ENCODE results near the gene PSME2.

The PSME2 gene

GRCh38 chr14:24141097-24141880 is 5.1 kb downstream of the PSME2 start, which contains the start of gene EMC9:
Gene EMC9 (minus strand): TSS chr14:24141591. CDS start chr14:24141304, 287 bp downstream.
- H3K4me3 ChIP-seq (ENCODE audit: control insufficient read depth, low read depth, low read length) = peak within 1 kb of the TSS; percentile 99
- DNase-seq (ENCODE audit: low read depth) = peak; percentile 95
- TF ChIP-seq CTCF (IDR thresholded peaks at IDR 0.05; ENCODE audit: control insufficient read depth, insufficient read depth, low read depth, low read length, missing control alignments) = peak; percentile 43

- TF ChIP-seq CTCF (IDR thresholded peaks at IDR 0.05; ENCODE audit: control insufficient read depth, insufficient read depth, low read depth, low read length, missing control alignments) = no peak
- no peak for DNase-seq (ENCODE audit: low read depth)
- H3K4me3 ChIP-seq (ENCODE audit: control insufficient read depth, low read depth, low read length) = peak overlapping the region; percentile 9
Observed at GRCh38 chr14:24139272-24139934, 7.0 kb downstream of the PSME2 start.

- no peak for DNase-seq (ENCODE audit: low read depth)
- no peak for TF ChIP-seq CTCF (IDR thresholded peaks at IDR 0.05; ENCODE audit: control insufficient read depth, insufficient read depth, low read depth, low read length, missing control alignments)
- no peak overlapping the region for H3K4me3 ChIP-seq (ENCODE audit: control insufficient read depth, low read depth, low read length)
Observed at GRCh38 chr14:24138396-24139271, 7.8 kb downstream of the PSME2 start.

GRCh38 chr14:24137529-24138395 is 8.6 kb downstream of the PSME2 start:
- DNase-seq (ENCODE audit: low read depth) = no peak
- TF ChIP-seq CTCF (IDR thresholded peaks at IDR 0.05; ENCODE audit: control insufficient read depth, insufficient read depth, low read depth, low read length, missing control alignments) = no peak
- H3K4me3 ChIP-seq (ENCODE audit: control insufficient read depth, low read depth, low read length) = no peak overlapping the region

- TF ChIP-seq CTCF (IDR thresholded peaks at IDR 0.05; ENCODE audit: control insufficient read depth, insufficient read depth, low read depth, low read length, missing control alignments) = no peak
- no peak for DNase-seq (ENCODE audit: low read depth)
- peak overlapping the region; percentile 61 for H3K4me3 ChIP-seq (ENCODE audit: control insufficient read depth, low read depth, low read length)
Observed at GRCh38 chr14:24136684-24137528, 9.5 kb downstream of the PSME2 start.

Measured in AG09309 (cell line).